SK-N-MC (cell line): Measurements from ENCODE around the gene PHACTR2.

ENCODE experiments used
- EZH2 ChIP-seq: fragments of 200-600 bp; sonication (generic); IDR thresholded peaks from one replicate; pipeline ENCODE4 v1.6.1; 2017; ENCODE audit warnings: antibody characterized with exemption
- FOXP2 ChIP-seq: optimal IDR thresholded peaks from 2 replicates; pipeline ENCODE3; 2011; ENCODE audit warnings: mild to moderate bottlenecking, moderate library complexity; ENCODE audit not compliant: insufficient read depth; ENCODE audit errors: extremely low read length, control extremely low read depth
- POLR2AphosphoS5 ChIP-seq: IDR thresholded peaks from 2 replicates; pipeline ENCODE4 v1.6.1; 2012; ENCODE audit warnings: mild to moderate bottlenecking, low read depth, low read length, borderline replicate concordance

GRCh38 chr6:143689852-143690251 is 12.1 kb downstream of the PHACTR2 start:
- TF ChIP-seq POLR2AphosphoS5 (no peak), FOXP2 (no peak), EZH2 (no peak)
